ENCODE measurements around the gene CCDC188. TPM values are rescaled to one million over a fixed set of nuclear protein-coding genes. Genes with fewer than 3 reads are reported as not detected.

Gene CCDC188
- total and polyA plus RNA-seq, 8 donors = 0.10 to 40.8 (median 0.76) TPM; not detected in 1

GRCh38 chr22:20182365-20182764 is 31.5 kb upstream of the CCDC188 start:
- Histone ChIP-seq H3K4me1 (no peaks in the 10 kb centered on the region), H3K27me3 (peaks cover 0 to 30% (median 0%) of the 10 kb centered on the region in 3 donors), H3K4me3 (no peak overlapping the region), H3K9me3 (no peaks in the 10 kb centered on the region), H3K36me3 (no peaks in the 10 kb centered on the region), H3K27ac (no peak overlapping the region)
- intact Hi-C loops (cut with DNase I; ENCODE audit: low total_unique reads) = no loop called here
- DNase-seq = no peak
- 80 to 88% (median 83%) methylated on average over 6 to 9 of the region's 9 CpGs for WGBS, 5 donors
- no peak for TF ChIP-seq POLR2A (IDR thresholded peaks at IDR 0.05)

- H3K4me3 ChIP-seq = no peak overlapping the region
- no peaks in the 10 kb centered on the region for H3K4me1 ChIP-seq
- 86 to 92% (median 88%) methylated on average over 17 to 18 of the region's 18 CpGs for WGBS, 5 donors
- intact Hi-C loops (cut with DNase I; ENCODE audit: low total_unique reads) = no loop called here
- H3K9me3 ChIP-seq = no peaks in the 10 kb centered on the region
- H3K27ac ChIP-seq = no peak overlapping the region
- no peak for DNase-seq
- peaks cover 0 to 30% (median 0%) of the 10 kb centered on the region in 3 donors for H3K27me3 ChIP-seq
- H3K36me3 ChIP-seq = no peaks in the 10 kb centered on the region
- TF ChIP-seq POLR2AphosphoS5 (IDR thresholded peaks at IDR 0.05) (no peak), CTCF (IDR thresholded peaks at IDR 0.05) (no peak), EP300 (IDR thresholded peaks at IDR 0.05) (no peak), POLR2A (IDR thresholded peaks at IDR 0.05) (no peak)
Measured at GRCh38 chr22:20181884-20182236, 31.0 kb upstream of the CCDC188 start.

GRCh38 chr22:20181194-20181883 is 30.5 kb upstream of the CCDC188 start:
- H3K36me3 ChIP-seq = no peaks in the 10 kb centered on the region
- no peak for TF ChIP-seq POLR2A (IDR thresholded peaks at IDR 0.05)
- TF ChIP-seq EP300 (IDR thresholded peaks at IDR 0.05) = no peak
- no peak overlapping the region for H3K4me3 ChIP-seq
- no peak for DNase-seq
- peaks cover 0 to 30% (median 0%) of the 10 kb centered on the region in 3 donors for H3K27me3 ChIP-seq
- no peaks in the 10 kb centered on the region for H3K9me3 ChIP-seq
- no peaks in the 10 kb centered on the region for H3K4me1 ChIP-seq
- 43 to 59% (median 49%) methylated on average over 7 to 17 of the region's 17 CpGs for WGBS, 5 donors
- intact Hi-C loops (cut with DNase I; ENCODE audit: low total_unique reads) = no loop called here
- no peak overlapping the region for H3K27ac ChIP-seq

- WGBS, 5 donors = 77 to 86% (median 81%) methylated on average over 8 of the region's 8 CpGs
- Histone ChIP-seq H3K27me3 (peaks cover 0 to 24% (median 0%) of the 10 kb centered on the region in 3 donors), H3K4me3 (no peak overlapping the region), H3K9me3 (no peaks in the 10 kb centered on the region), H3K27ac (no peak overlapping the region), H3K4me1 (no peaks in the 10 kb centered on the region), H3K36me3 (no peaks in the 10 kb centered on the region)
- DNase-seq = no peak
- TF ChIP-seq POLR2AphosphoS5 (IDR thresholded peaks at IDR 0.05) (no peak), EP300 (IDR thresholded peaks at IDR 0.05) (no peak), CTCF (IDR thresholded peaks at IDR 0.05) (no peak), POLR2A (IDR thresholded peaks at IDR 0.05) (no peak)
- intact Hi-C loops (cut with DNase I; ENCODE audit: low total_unique reads) = no loop called here
Measured at GRCh38 chr22:20180640-20181039, 29.8 kb upstream of the CCDC188 start.

GRCh38 chr22:20180245-20180630 is 29.4 kb upstream of the CCDC188 start:
- no peak for DNase-seq
- Histone ChIP-seq H3K9me3 (no peaks in the 10 kb centered on the region), H3K4me1 (no peaks in the 10 kb centered on the region), H3K36me3 (no peaks in the 10 kb centered on the region), H3K4me3 (no peak overlapping the region), H3K27me3 (peaks cover 0 to 20% (median 0%) of the 10 kb centered on the region in 3 donors), H3K27ac (no peak overlapping the region)
- intact Hi-C loops (cut with DNase I; ENCODE audit: low total_unique reads) = no loop called here
- TF ChIP-seq POLR2AphosphoS5 (IDR thresholded peaks at IDR 0.05) = no peak
- no peak for TF ChIP-seq EP300 (IDR thresholded peaks at IDR 0.05)
- TF ChIP-seq CTCF (IDR thresholded peaks at IDR 0.05) = no peak
- no peak for TF ChIP-seq POLR2A (IDR thresholded peaks at IDR 0.05)
- 75 to 85% (median 82%) methylated on average over 12 to 13 of the region's 13 CpGs for WGBS, 5 donors
